ENCODE data around the gene EVC. TPM values are rescaled to one million over a fixed set of nuclear protein-coding genes. Genes with fewer than 3 reads are reported as not detected.

Gene EVC
- total RNA-seq = 37.2 and 59.4 TPM in 2 replicates

GRCh38 chr4:5710961-5711478 lies at the start of gene EVC:
Gene EVC (plus strand): TSS chr4:5711201. CDS start chr4:5711381, 180 bp downstream.

GRCh38 chr4:5708449-5709206 lies 2.4 kb upstream of the EVC start, which contains the start of gene EVC2:
Gene EVC2 (minus strand): TSS chr4:5708559. CDS start chr4:5708513, 46 bp downstream.

Other genes with a start within 250 kb of the EVC start
- gene EVC2, start 2.6 kb upstream of the EVC start, total RNA-seq = 10.0 and 16.4 TPM in 2 replicates
- 0.62 and 0.77 TPM in 2 replicates for gene CRMP1, start 181.9 kb downstream of the EVC start, total RNA-seq